Mucosa of descending colon (tissue), 3 donors: Measurements from ENCODE around the gene ACP2. TPM values are rescaled to one million over a fixed set of nuclear protein-coding genes. Genes with fewer than 3 reads are reported as not detected.

Source experiments
- ATAC-seq: fragments of 200-7000 bp; cut with Tn5 transposase; one replicate; pipeline ENCODE4 v1.9.1; 2020; ENCODE audit warnings: mild to moderate bottlenecking, moderate library complexity
- DNase-seq, 3 donors: peaks; one replicate each; pipeline ENCODE4 v3.0.0-alpha.2; 2020
- H3K36me3 ChIP-seq: fragments of 200-600 bp; one replicate; pipeline ENCODE4 v1.8.0; 2021; ENCODE audit warnings: low read depth, mild to moderate bottlenecking
- H3K4me1 ChIP-seq: fragments of 200-600 bp; one replicate; pipeline ENCODE4 v1.8.0; 2021; ENCODE audit warnings: low read depth, mild to moderate bottlenecking
- H3K4me3 ChIP-seq: fragments of 200-600 bp; one replicate; pipeline ENCODE4 v1.8.0; 2021; ENCODE audit warnings: mild to moderate bottlenecking
- H3K9me3 ChIP-seq: fragments of 200-600 bp; one replicate; pipeline ENCODE4 v1.8.0; 2021; ENCODE audit warnings: mild to moderate bottlenecking
- CTCF ChIP-seq: fragments of 200-600 bp; IDR thresholded peaks from one replicate; pipeline ENCODE4 v1.8.0; 2022; ENCODE audit warnings: antibody characterized with exemption, mild to moderate bottlenecking
- intact Hi-C, 2 donors: fragments of 100-400 bp; cut with DNase I in 1 of 2; cut with micrococcal nuclease in 1 of 2; formaldehyde crosslinking; loops; one replicate each; pipeline versions ENCODE4 v1.11.0 to v1.11.1; 2022; cut with DNase I, micrococcal nuclease
- total RNA-seq, 3 donors: library from RNA; stranded (reverse); fragmentation: NEBNext Ultra II Directional in 2 of 3; extraction: Animal tissue kit (Norgen Biotek cat#: 25700) in 2 of 3; gene quantifications; one replicate each; pipeline versions ENCODE4 v1.2.1 to v1.2.4, GENCODE V29; 2021 to 2023
- donor health status: DM: no; HTN: no; CAD: no; lungs with moderate emphysema.
- donor health status: DM: no; HTN: no; CAD: no.
- donor health status: DM: no; HTN: yes; CAD: no.

Gene ACP2
- total RNA-seq, 3 donors from 2014 or later: 42.6 to 53.8 (median 51.1) TPM

GRCh38 chr11:47271961-47272661 lies 23.5 kb upstream of the ACP2 start:
- intact Hi-C loops: no loop called here
- no peaks in the 10 kb centered on the region for H3K9me3 ChIP-seq
- ATAC-seq (no peak), DNase-seq (peak; percentile 45 to 59 (median 49))
- peaks cover 7% of the 10 kb centered on the region for H3K36me3 ChIP-seq
- no peak overlapping the region for H3K4me3 ChIP-seq
- TF ChIP-seq CTCF: no peak
- H3K4me1 ChIP-seq: peaks cover 29% of the 10 kb centered on the region

- peaks cover 29% of the 10 kb centered on the region for H3K4me1 ChIP-seq
- H3K4me3 ChIP-seq: no peak overlapping the region
- no peak for TF ChIP-seq CTCF
- peak in 1 of 3 donors; percentile 0 for DNase-seq
- no peaks in the 10 kb centered on the region for H3K9me3 ChIP-seq
- intact Hi-C loops: no loop called here
- no peak for ATAC-seq
- H3K36me3 ChIP-seq: no peaks in the 10 kb centered on the region
Observed at GRCh38 chr11:47271328-47271727, 22.7 kb upstream of the ACP2 start.

GRCh38 chr11:47270331-47271271 lies 22.0 kb upstream of the ACP2 start:
- no peaks in the 10 kb centered on the region for H3K36me3 ChIP-seq
- intact Hi-C loops: no loop called here
- no peaks in the 10 kb centered on the region for H3K9me3 ChIP-seq
- TF ChIP-seq CTCF: no peak
- H3K4me3 ChIP-seq: peak overlapping the region; percentile 88
- no peak for ATAC-seq
- H3K4me1 ChIP-seq: peaks cover 29% of the 10 kb centered on the region
- peak; percentile 39 to 50 (median 49) for DNase-seq

- intact Hi-C loops: no loop called here
- peaks cover 29% of the 10 kb centered on the region for H3K4me1 ChIP-seq
- no peaks in the 10 kb centered on the region for H3K36me3 ChIP-seq
- ATAC-seq: peak; percentile 86
- H3K4me3 ChIP-seq: peak within 1 kb of the TSS; percentile 88
- TF ChIP-seq CTCF: no peak
- H3K9me3 ChIP-seq: no peaks in the 10 kb centered on the region
- peak; percentile 87 to 94 (median 93) for DNase-seq
Observed at GRCh38 chr11:47269829-47270305, 21.3 kb upstream of the ACP2 start, which contains the start of gene MADD. MADD (plus strand) TSS chr11:47270133.

GRCh38 chr11:47269002-47269828 lies 20.6 kb upstream of the ACP2 start:
- peaks cover 29% of the 10 kb centered on the region for H3K4me1 ChIP-seq
- TF ChIP-seq CTCF: peak; percentile 27

More at GRCh38 chr11:47269002-47269828, 20.6 kb upstream of the ACP2 start:
- ATAC-seq (peak; percentile 89), DNase-seq (peak; percentile 92 to 95 (median 93))
- intact Hi-C loops: no loop called here
- no peaks in the 10 kb centered on the region for H3K36me3 ChIP-seq
- H3K4me3 ChIP-seq: peak overlapping the region; percentile 88
- no peaks in the 10 kb centered on the region for H3K9me3 ChIP-seq
